ENCODE results near the gene UBE3D. TPM values are rescaled to one million over a fixed set of nuclear protein-coding genes. Genes with fewer than 3 reads are reported as not detected.

The UBE3D gene
- total and polyA plus RNA-seq, 2 experiments from 2014 or later = 17.5 to 31.4 TPM

DNA sequence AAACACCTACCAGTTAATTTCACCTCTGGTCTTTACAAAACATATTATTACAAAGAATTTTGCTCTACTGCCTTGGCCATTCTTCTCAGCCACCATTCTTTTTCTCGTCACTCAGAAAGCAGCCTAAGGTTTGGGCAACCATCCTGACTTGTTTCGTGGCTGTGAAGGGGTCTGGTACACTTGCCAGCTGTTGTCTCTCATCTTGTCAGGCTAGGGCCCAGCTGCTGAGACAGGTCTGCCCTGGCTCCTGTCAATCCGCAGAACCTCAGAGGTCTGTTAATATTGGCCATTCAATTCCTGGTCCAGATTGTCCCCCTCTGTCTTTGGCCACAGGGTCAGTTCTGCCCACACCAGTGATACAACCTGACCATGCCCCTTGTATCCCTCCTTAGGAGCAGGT, 197.7 kb downstream of the UBE3D start:
- H2AFZ ChIP-seq = no peak overlapping the region
- Mint-ChIP-seq H3K36me3 (ENCODE audit: low read depth) (no peaks in the 10 kb centered on the region), H3K27me3 (ENCODE audit: insufficient read depth, low read depth, poor library complexity) (peaks cover 2% of the 10 kb centered on the region), H3K4me3 (no peak overlapping the region), H3K27ac (no peak overlapping the region), H3K9me3 (no peaks in the 10 kb centered on the region), H3K4me1 (peaks cover 4% of the 10 kb centered on the region; the same call in 1 of the 3 replicates)
- 0 out of 2 replicates have a peak, but pooled peaks cover 12% of the 10 kb centered on the region for H3K9me2 ChIP-seq (ENCODE audit: insufficient read depth)
- no peak overlapping the region for H3K4me2 ChIP-seq
- no peak for TF ChIP-seq EZH2 (IDR thresholded peaks at IDR 0.05; ENCODE audit: low read depth, unreplicated experiment)
- no peak for TF ChIP-seq ZNF114 (CRISPR knock-in tag; IDR thresholded peaks at IDR 0.05)
- no peak for TF ChIP-seq NANOG (IDR thresholded peaks at IDR 0.05; ENCODE audit: borderline replicate concordance)
- no peak for TF ChIP-seq JUNB (IDR thresholded peaks at IDR 0.05; ENCODE audit: unreplicated experiment)
- no peak for TF ChIP-seq CREB1 (CRISPR knock-in tag; IDR thresholded peaks at IDR 0.05; ENCODE audit: low read depth)
- TF ChIP-seq, protein P1, sequence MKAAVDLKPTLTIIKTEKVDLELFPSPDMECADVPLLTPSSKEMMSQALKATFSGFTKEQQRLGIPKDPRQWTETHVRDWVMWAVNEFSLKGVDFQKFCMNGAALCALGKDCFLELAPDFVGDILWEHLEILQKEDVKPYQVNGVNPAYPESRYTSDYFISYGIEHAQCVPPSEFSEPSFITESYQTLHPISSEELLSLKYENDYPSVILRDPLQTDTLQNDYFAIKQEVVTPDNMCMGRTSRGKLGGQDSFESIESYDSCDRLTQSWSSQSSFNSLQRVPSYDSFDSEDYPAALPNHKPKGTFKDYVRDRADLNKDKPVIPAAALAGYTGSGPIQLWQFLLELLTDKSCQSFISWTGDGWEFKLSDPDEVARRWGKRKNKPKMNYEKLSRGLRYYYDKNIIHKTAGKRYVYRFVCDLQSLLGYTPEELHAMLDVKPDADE (IDR thresholded peaks at IDR 0.05) = no peak
- TF ChIP-seq, protein P2, sequence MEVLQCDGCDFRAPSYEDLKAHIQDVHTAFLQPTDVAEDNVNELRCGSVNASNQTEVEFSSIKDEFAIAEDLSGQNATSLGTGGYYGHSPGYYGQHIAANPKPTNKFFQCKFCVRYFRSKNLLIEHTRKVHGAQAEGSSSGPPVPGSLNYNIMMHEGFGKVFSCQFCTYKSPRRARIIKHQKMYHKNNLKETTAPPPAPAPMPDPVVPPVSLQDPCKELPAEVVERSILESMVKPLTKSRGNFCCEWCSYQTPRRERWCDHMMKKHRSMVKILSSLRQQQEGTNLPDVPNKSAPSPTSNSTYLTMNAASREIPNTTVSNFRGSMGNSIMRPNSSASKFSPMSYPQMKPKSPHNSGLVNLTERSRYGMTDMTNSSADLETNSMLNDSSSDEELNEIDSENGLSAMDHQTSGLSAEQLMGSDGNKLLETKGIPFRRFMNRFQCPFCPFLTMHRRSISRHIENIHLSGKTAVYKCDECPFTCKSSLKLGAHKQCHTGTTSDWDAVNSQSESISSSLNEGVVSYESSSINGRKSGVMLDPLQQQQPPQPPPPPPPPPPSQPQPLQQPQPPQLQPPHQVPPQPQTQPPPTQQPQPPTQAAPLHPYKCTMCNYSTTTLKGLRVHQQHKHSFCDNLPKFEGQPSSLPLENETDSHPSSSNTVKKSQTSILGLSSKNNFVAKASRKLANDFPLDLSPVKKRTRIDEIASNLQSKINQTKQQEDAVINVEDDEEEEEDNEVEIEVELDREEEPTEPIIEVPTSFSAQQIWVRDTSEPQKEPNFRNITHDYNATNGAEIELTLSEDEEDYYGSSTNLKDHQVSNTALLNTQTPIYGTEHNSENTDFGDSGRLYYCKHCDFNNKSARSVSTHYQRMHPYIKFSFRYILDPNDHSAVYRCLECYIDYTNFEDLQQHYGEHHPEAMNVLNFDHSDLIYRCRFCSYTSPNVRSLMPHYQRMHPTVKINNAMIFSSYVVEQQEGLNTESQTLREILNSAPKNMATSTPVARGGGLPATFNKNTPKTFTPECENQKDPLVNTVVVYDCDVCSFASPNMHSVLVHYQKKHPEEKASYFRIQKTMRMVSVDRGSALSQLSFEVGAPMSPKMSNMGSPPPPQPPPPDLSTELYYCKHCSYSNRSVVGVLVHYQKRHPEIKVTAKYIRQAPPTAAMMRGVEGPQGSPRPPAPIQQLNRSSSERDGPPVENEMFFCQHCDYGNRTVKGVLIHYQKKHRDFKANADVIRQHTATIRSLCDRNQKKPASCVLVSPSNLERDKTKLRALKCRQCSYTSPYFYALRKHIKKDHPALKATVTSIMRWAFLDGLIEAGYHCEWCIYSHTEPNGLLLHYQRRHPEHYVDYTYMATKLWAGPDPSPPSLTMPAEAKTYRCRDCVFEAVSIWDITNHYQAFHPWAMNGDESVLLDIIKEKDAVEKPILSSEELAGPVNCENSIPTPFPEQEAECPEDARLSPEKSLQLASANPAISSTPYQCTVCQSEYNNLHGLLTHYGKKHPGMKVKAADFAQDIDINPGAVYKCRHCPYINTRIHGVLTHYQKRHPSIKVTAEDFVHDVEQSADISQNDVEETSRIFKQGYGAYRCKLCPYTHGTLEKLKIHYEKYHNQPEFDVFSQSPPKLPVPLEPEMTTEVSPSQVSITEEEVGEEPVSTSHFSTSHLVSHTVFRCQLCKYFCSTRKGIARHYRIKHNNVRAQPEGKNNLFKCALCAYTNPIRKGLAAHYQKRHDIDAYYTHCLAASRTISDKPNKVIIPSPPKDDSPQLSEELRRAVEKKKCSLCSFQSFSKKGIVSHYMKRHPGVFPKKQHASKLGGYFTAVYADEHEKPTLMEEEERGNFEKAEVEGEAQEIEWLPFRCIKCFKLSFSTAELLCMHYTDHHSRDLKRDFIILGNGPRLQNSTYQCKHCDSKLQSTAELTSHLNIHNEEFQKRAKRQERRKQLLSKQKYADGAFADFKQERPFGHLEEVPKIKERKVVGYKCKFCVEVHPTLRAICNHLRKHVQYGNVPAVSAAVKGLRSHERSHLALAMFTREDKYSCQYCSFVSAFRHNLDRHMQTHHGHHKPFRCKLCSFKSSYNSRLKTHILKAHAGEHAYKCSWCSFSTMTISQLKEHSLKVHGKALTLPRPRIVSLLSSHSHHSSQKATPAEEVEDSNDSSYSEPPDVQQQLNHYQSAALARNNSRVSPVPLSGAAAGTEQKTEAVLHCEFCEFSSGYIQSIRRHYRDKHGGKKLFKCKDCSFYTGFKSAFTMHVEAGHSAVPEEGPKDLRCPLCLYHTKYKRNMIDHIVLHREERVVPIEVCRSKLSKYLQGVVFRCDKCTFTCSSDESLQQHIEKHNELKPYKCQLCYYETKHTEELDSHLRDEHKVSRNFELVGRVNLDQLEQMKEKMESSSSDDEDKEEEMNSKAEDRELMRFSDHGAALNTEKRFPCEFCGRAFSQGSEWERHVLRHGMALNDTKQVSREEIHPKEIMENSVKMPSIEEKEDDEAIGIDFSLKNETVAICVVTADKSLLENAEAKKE (CRISPR knock-in tag; IDR thresholded peaks at IDR 0.05) = no peak
- TF ChIP-seq POLR2AphosphoS5 (IDR thresholded peaks at IDR 0.05; ENCODE audit: low read depth) = no peak
- TF ChIP-seq ZNF331 (CRISPR knock-in tag; IDR thresholded peaks at IDR 0.05; ENCODE audit: low read depth) = no peak
- TF ChIP-seq EZH2phosphoT487 (IDR thresholded peaks at IDR 0.05; ENCODE audit: unreplicated experiment) = no peak
- TF ChIP-seq, protein P3, sequence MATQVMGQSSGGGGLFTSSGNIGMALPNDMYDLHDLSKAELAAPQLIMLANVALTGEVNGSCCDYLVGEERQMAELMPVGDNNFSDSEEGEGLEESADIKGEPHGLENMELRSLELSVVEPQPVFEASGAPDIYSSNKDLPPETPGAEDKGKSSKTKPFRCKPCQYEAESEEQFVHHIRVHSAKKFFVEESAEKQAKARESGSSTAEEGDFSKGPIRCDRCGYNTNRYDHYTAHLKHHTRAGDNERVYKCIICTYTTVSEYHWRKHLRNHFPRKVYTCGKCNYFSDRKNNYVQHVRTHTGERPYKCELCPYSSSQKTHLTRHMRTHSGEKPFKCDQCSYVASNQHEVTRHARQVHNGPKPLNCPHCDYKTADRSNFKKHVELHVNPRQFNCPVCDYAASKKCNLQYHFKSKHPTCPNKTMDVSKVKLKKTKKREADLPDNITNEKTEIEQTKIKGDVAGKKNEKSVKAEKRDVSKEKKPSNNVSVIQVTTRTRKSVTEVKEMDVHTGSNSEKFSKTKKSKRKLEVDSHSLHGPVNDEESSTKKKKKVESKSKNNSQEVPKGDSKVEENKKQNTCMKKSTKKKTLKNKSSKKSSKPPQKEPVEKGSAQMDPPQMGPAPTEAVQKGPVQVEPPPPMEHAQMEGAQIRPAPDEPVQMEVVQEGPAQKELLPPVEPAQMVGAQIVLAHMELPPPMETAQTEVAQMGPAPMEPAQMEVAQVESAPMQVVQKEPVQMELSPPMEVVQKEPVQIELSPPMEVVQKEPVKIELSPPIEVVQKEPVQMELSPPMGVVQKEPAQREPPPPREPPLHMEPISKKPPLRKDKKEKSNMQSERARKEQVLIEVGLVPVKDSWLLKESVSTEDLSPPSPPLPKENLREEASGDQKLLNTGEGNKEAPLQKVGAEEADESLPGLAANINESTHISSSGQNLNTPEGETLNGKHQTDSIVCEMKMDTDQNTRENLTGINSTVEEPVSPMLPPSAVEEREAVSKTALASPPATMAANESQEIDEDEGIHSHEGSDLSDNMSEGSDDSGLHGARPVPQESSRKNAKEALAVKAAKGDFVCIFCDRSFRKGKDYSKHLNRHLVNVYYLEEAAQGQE (IDR thresholded peaks at IDR 0.05; ENCODE audit: unreplicated experiment) = no peak
- no peak for TF ChIP-seq STAT1 (IDR thresholded peaks at IDR 0.05; ENCODE audit: unreplicated experiment)
- no peak overlapping the region for H3K27ac ChIP-seq (ENCODE audit: low read depth)
- no peak overlapping the region for H3K4me3 ChIP-seq
- H3K36me3 ChIP-seq (ENCODE audit: insufficient read depth) = no peaks in the 10 kb centered on the region
- no peaks in the 10 kb centered on the region; the same call in 1 of the 2 replicates for H3K4me1 ChIP-seq (ENCODE audit: insufficient read depth)
- no peaks in the 10 kb centered on the region for H3K79me2 ChIP-seq (replicated peaks; ENCODE audit: insufficient read depth)
- DNase-seq (ENCODE audit: low spot score) (no peak), ATAC-seq (no peak)
- H4K20me1 ChIP-seq (replicated peaks; ENCODE audit: insufficient read depth) = no peaks in the 10 kb centered on the region
- H3F3A ChIP-seq (replicated peaks; ENCODE audit: low read depth) = no peaks in the 10 kb centered on the region
- no peaks in the 10 kb centered on the region for H3K27me3 ChIP-seq (ENCODE audit: insufficient read depth)
